Measurements from ENCODE around the gene KRTAP3-3. TPM values are rescaled to one million over a fixed set of nuclear protein-coding genes. Genes with fewer than 3 reads are reported as not detected.

The KRTAP3-3 gene
- total RNA-seq, 1 donor from 2014 or later = not detected

GRCh38 chr17:40963838-40964237 lies 30.1 kb downstream of the KRTAP3-3 start:
- H3K9me3 ChIP-seq = no peaks in the 10 kb centered on the region
- H3K4me3 ChIP-seq = no peak overlapping the region
- DNase-seq (ENCODE audit: extremely low spot score in 2 of 2) = no peak
- TF ChIP-seq POLR2A (IDR thresholded peaks at IDR 0.05) (no peak), POLR2AphosphoS5 (IDR thresholded peaks at IDR 0.05; ENCODE audit: insufficient read depth in 1 of 2, low read depth in 1 of 2) (peak in 1 of 2 donors; percentile 52), CTCF (IDR thresholded peaks at IDR 0.05) (peak in 1 of 3 experiments; percentile 28)
- no peak overlapping the region for H3K27ac ChIP-seq
- peaks cover 26% of the 10 kb centered on the region for H3K4me1 ChIP-seq
- H3K36me3 ChIP-seq = no peaks in the 10 kb centered on the region
- no peaks in the 10 kb centered on the region for H3K27me3 ChIP-seq
- intact Hi-C loops (cut with DNase I) = no loop called here

- no peak for TF ChIP-seq POLR2AphosphoS5 (IDR thresholded peaks at IDR 0.05; ENCODE audit: insufficient read depth in 1 of 2, low read depth in 1 of 2)
- TF ChIP-seq CTCF (IDR thresholded peaks at IDR 0.05) = no peak
- no peak for TF ChIP-seq POLR2A (IDR thresholded peaks at IDR 0.05)
- Histone ChIP-seq H3K27ac (peak overlapping the region; percentile 58), H3K36me3 (no peaks in the 10 kb centered on the region), H3K27me3 (no peaks in the 10 kb centered on the region), H3K4me3 (no peak overlapping the region), H3K9me3 (no peaks in the 10 kb centered on the region), H3K4me1 (peaks cover 41% of the 10 kb centered on the region)
- no peak for DNase-seq (ENCODE audit: extremely low spot score in 2 of 2)
- intact Hi-C loops (cut with DNase I) = no loop called here
These were observed 31.9 kb downstream of the KRTAP3-3 start for GRCh38 chr17:40962059-40962561.

- no peak for DNase-seq (ENCODE audit: extremely low spot score in 2 of 2)
- no peak for TF ChIP-seq POLR2A (IDR thresholded peaks at IDR 0.05)
- no peak for TF ChIP-seq CTCF (IDR thresholded peaks at IDR 0.05)
- peak in 1 of 2 donors; percentile 7 for TF ChIP-seq POLR2AphosphoS5 (IDR thresholded peaks at IDR 0.05; ENCODE audit: insufficient read depth in 1 of 2, low read depth in 1 of 2)
- Histone ChIP-seq H3K4me3 (no peak overlapping the region), H3K9me3 (no peaks in the 10 kb centered on the region), H3K4me1 (peaks cover 46% of the 10 kb centered on the region), H3K27me3 (no peaks in the 10 kb centered on the region), H3K36me3 (no peaks in the 10 kb centered on the region), H3K27ac (peak overlapping the region; percentile 58)
- intact Hi-C loops (cut with DNase I) = no loop called here
These were observed 32.4 kb downstream of the KRTAP3-3 start for GRCh38 chr17:40961591-40961990.

DNA sequence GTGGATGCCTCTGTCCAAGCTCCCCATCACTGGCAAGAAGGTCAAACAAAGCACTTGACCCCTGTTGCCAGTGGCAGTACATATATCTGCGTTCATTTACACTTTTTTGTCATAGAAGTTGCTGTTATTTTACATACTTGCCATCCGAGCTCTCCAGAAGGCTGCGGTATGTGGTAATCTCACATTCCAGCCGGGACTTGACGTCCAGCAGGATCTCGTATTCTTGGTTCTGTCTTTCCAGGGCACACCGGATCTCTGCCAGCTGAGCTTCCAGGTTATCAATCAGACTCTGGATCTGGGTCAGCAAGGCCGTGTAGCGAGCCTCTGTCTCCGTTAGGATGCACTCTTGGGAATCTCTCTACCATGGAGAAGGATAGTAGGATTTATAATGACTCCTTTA lies 33.8 kb downstream of the KRTAP3-3 start:
- H3K9me3 ChIP-seq = no peaks in the 10 kb centered on the region
- H3K4me3 ChIP-seq = no peak overlapping the region
- intact Hi-C loops (cut with DNase I) = no loop called here
- no peak for DNase-seq (ENCODE audit: extremely low spot score in 2 of 2)
- H3K27me3 ChIP-seq = no peaks in the 10 kb centered on the region
- peak overlapping the region; percentile 65 for H3K27ac ChIP-seq
- H3K36me3 ChIP-seq = no peaks in the 10 kb centered on the region
- TF ChIP-seq CTCF (IDR thresholded peaks at IDR 0.05) (no peak), POLR2AphosphoS5 (IDR thresholded peaks at IDR 0.05; ENCODE audit: insufficient read depth in 1 of 2, low read depth in 1 of 2) (no peak), POLR2A (IDR thresholded peaks at IDR 0.05) (no peak)
- peaks cover 53% of the 10 kb centered on the region for H3K4me1 ChIP-seq

- no peaks in the 10 kb centered on the region for H3K27me3 ChIP-seq
- no peaks in the 10 kb centered on the region for H3K9me3 ChIP-seq
- no peak overlapping the region for H3K4me3 ChIP-seq
- H3K27ac ChIP-seq = no peak overlapping the region
- no peak for DNase-seq (ENCODE audit: extremely low spot score in 2 of 2)
- peaks cover 57% of the 10 kb centered on the region for H3K4me1 ChIP-seq
- H3K36me3 ChIP-seq = no peaks in the 10 kb centered on the region
- intact Hi-C loops (cut with DNase I) = no loop called here
- TF ChIP-seq POLR2A (IDR thresholded peaks at IDR 0.05) (no peak), POLR2AphosphoS5 (IDR thresholded peaks at IDR 0.05; ENCODE audit: insufficient read depth in 1 of 2, low read depth in 1 of 2) (no peak), CTCF (IDR thresholded peaks at IDR 0.05) (no peak)
These were observed 35.6 kb downstream of the KRTAP3-3 start for GRCh38 chr17:40958086-40958953.
